ENCODE results near the gene SSH3. TPM values are rescaled to one million over a fixed set of nuclear protein-coding genes. Genes with fewer than 3 reads are reported as not detected.

The SSH3 gene
- total and polyA plus RNA-seq, 2 of the 4 experiments (the other 2 are of a cell fraction): 7.3 to 26.7 TPM

DNA sequence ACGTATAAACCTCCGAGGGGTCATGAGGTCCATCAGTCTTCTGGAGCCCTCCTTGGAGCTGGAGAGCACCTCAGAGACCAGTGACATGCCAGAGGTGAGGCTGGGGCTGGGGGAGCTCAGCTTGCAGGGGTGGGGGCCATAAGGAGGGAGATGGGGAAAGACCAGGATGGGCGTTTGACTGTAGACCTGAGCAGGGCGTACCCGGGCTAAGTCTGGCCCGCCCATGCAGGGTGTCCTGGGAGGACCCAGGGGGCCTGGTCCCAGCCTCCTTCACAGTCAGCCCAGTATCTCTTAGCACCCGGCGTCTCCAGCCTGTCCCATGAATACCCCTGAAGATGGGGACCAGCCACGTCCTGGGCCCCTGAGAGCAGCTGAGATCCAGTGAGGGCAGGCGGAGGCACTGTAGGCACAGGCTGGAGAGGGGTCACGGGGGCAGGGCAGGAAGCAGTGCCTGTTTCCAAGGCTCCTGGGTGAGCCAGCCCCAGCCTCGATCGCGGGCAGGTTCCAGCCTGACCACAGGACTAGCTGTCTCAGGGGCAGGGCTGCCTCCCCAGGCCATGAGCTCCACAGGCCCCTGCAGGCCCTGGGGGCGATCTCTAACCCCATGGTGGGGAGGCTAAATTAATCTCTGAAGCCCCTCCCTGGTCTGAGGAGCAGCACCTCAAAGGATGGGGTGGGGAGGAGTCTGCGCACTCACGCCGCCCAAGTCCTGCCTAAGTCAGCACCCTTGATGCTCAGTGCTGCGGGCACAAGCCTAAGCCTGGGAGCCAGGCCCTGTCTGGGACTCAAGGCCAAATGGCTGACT, 7.1 kb downstream of the SSH3 start:
- H3K4me1 ChIP-seq (ENCODE audit: control insufficient read depth, insufficient read depth, low read length): no peaks in the 10 kb centered on the region
- H4K91ac ChIP-seq (ENCODE audit: insufficient read depth, low read depth, low read length): no peak overlapping the region
- no peaks in the 10 kb centered on the region for H3K9me3 ChIP-seq (ENCODE audit: control insufficient read depth, insufficient read depth, low read length)
- no peak overlapping the region for H2AK9ac ChIP-seq (replicated peaks; ENCODE audit: low read depth, low read length, poor library complexity)
- H3K9ac ChIP-seq (ENCODE audit: low read depth, low read length): no peak overlapping the region
- H3K27ac ChIP-seq (ENCODE audit: insufficient read depth, low read length): no peak overlapping the region
- ChIA-PET CTCF (no interaction called here), POLR2A (ENCODE audit: unreplicated experiment) (no interaction called here)
- DNase-seq (no peak), ATAC-seq (ENCODE audit: low read depth) (no peak)
- no peak overlapping the region for H3K18ac ChIP-seq (ENCODE audit: low read depth, low read length)
- H3K4me2 ChIP-seq (ENCODE audit: low read depth, low read length): no peak overlapping the region
- no peaks in the 10 kb centered on the region for H3K79me1 ChIP-seq (ENCODE audit: low read depth in 1 of 2, low read length in 2 of 2)
- H2BK5ac ChIP-seq (ENCODE audit: low read depth, low read length, poor library complexity, severe bottlenecking): no peak overlapping the region
- no peak overlapping the region for H2BK120ac ChIP-seq (ENCODE audit: low read depth, low read length)
- no peak overlapping the region for H4K8ac ChIP-seq (ENCODE audit: low read depth in 2 of 2, low read length in 2 of 2)
- no peak overlapping the region for H3K4me3 ChIP-seq (ENCODE audit: insufficient read depth, low read depth, low read length)
- no peaks in the 10 kb centered on the region for H3K27me3 ChIP-seq (ENCODE audit: control insufficient read depth, insufficient read depth, low read length)
- no peak overlapping the region for H2AFZ ChIP-seq (replicated peaks; ENCODE audit: low read length, poor library complexity)
- no peaks in the 10 kb centered on the region for H4K20me1 ChIP-seq (ENCODE audit: insufficient read depth, low read length)
- dilution Hi-C loops (cut with HindIII; ENCODE audit: low sequenced_read_pairs, unreplicated experiment): no loop called here
- H3K36me3 ChIP-seq (ENCODE audit: control insufficient read depth, insufficient read depth, low read length): peaks cover 34% of the 10 kb centered on the region
- intact Hi-C loops (cut with micrococcal nuclease): no loop called here
- no peaks in the 10 kb centered on the region for H3K9me1 ChIP-seq (ENCODE audit: insufficient read depth, low read length)
- no peak overlapping the region for H3K56ac ChIP-seq (ENCODE audit: extremely low read depth, insufficient read depth, low read length)
- BruUV-seq (replicated peaks): no TSS peak
- no peak overlapping the region for H2BK15ac ChIP-seq (ENCODE audit: low read depth, low read length)
- TF ChIP-seq BHLHE40 (IDR thresholded peaks at IDR 0.05; ENCODE audit: low read depth, low read length): no peak
- TF ChIP-seq, protein P1, sequence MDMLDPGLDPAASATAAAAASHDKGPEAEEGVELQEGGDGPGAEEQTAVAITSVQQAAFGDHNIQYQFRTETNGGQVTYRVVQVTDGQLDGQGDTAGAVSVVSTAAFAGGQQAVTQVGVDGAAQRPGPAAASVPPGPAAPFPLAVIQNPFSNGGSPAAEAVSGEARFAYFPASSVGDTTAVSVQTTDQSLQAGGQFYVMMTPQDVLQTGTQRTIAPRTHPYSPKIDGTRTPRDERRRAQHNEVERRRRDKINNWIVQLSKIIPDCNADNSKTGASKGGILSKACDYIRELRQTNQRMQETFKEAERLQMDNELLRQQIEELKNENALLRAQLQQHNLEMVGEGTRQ (IDR thresholded peaks at IDR 0.05; ENCODE audit: low read depth, low read length): no peak
- TF ChIP-seq CHD1 (IDR thresholded peaks at IDR 0.05; ENCODE audit: low read depth, low read length): no peak
- TF ChIP-seq RFX5 (IDR thresholded peaks at IDR 0.05; ENCODE audit: low read depth, low read length): no peak
- TF ChIP-seq RAD21 (IDR thresholded peaks at IDR 0.05; ENCODE audit: low read length): no peak
- TF ChIP-seq, protein P2, sequence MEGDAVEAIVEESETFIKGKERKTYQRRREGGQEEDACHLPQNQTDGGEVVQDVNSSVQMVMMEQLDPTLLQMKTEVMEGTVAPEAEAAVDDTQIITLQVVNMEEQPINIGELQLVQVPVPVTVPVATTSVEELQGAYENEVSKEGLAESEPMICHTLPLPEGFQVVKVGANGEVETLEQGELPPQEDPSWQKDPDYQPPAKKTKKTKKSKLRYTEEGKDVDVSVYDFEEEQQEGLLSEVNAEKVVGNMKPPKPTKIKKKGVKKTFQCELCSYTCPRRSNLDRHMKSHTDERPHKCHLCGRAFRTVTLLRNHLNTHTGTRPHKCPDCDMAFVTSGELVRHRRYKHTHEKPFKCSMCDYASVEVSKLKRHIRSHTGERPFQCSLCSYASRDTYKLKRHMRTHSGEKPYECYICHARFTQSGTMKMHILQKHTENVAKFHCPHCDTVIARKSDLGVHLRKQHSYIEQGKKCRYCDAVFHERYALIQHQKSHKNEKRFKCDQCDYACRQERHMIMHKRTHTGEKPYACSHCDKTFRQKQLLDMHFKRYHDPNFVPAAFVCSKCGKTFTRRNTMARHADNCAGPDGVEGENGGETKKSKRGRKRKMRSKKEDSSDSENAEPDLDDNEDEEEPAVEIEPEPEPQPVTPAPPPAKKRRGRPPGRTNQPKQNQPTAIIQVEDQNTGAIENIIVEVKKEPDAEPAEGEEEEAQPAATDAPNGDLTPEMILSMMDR (conservative IDR thresholded peaks at IDR 0.05; ENCODE audit: low read depth, low read length): no peak
- no peak for TF ChIP-seq SMC3 (IDR thresholded peaks at IDR 0.05; ENCODE audit: low read depth, low read length)
- no peak for TF ChIP-seq MAZ (IDR thresholded peaks at IDR 0.05; ENCODE audit: borderline replicate concordance, low read depth, low read length)
- no peak for TF ChIP-seq MXI1 (IDR thresholded peaks at IDR 0.05; ENCODE audit: borderline replicate concordance, low read depth, low read length)
- TF ChIP-seq, protein P3, sequence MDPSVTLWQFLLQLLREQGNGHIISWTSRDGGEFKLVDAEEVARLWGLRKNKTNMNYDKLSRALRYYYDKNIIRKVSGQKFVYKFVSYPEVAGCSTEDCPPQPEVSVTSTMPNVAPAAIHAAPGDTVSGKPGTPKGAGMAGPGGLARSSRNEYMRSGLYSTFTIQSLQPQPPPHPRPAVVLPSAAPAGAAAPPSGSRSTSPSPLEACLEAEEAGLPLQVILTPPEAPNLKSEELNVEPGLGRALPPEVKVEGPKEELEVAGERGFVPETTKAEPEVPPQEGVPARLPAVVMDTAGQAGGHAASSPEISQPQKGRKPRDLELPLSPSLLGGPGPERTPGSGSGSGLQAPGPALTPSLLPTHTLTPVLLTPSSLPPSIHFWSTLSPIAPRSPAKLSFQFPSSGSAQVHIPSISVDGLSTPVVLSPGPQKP (IDR thresholded peaks at IDR 0.05; ENCODE audit: borderline replicate concordance, low read depth, low read length): no peak
- no peak for TF ChIP-seq RCOR1 (IDR thresholded peaks at IDR 0.05; ENCODE audit: insufficient replicate concordance, low read length)
- TF ChIP-seq FOS (IDR thresholded peaks at IDR 0.05; ENCODE audit: low read depth, low read length): no peak
- no peak for TF ChIP-seq MAFK (IDR thresholded peaks at IDR 0.05; ENCODE audit: low read depth, low read length)
- TF ChIP-seq CEBPB (IDR thresholded peaks at IDR 0.05; ENCODE audit: low read depth, low read length): no peak
- no peak for TF ChIP-seq POLR2A (IDR thresholded peaks at IDR 0.05; ENCODE audit: low read depth, low read length)
- no peak for TF ChIP-seq NFE2L2 (IDR thresholded peaks at IDR 0.05; ENCODE audit: low read depth, low read length)
- no peak overlapping the region for H3K23ac ChIP-seq (ENCODE audit: low read depth, low read length)
- H4K5ac ChIP-seq (ENCODE audit: low read depth, low read length): no peak overlapping the region
- no peak overlapping the region for H3K14ac ChIP-seq (replicated peaks; ENCODE audit: low read depth, low read length)
- H2AK5ac ChIP-seq (ENCODE audit: low read depth, low read length): no peak overlapping the region
- no peak overlapping the region for H3K4ac ChIP-seq (ENCODE audit: low read depth, low read length)
- in situ Hi-C loops (cut with MboI; ENCODE audit: low sequenced_read_pairs): loop anchor here (10.0 kb wide), 1 partner anchor 226 kb away; no protein-coding TSS in a partner anchor
- 100% methylated on average over 4 of the region's 19 CpGs; no CpG with 5 or more reads in 1 of the 2 experiments for WGBS, 2 experiments (ENCODE audit: extremely low coverage in 2 of 2, insufficient read length in 1 of 2)
- H2BK20ac ChIP-seq (ENCODE audit: low read depth, low read length): no peak overlapping the region
